GM10847 (cell line): Measurements from ENCODE around the gene C19orf44.

ENCODE experiments used
- POLR2A ChIP-seq: IDR thresholded peaks from 2 replicates; pipeline ENCODE4 v1.6.1; 2011; ENCODE audit not compliant: insufficient read length; ENCODE audit errors: extremely low read depth

Gene C19orf44

DNA sequence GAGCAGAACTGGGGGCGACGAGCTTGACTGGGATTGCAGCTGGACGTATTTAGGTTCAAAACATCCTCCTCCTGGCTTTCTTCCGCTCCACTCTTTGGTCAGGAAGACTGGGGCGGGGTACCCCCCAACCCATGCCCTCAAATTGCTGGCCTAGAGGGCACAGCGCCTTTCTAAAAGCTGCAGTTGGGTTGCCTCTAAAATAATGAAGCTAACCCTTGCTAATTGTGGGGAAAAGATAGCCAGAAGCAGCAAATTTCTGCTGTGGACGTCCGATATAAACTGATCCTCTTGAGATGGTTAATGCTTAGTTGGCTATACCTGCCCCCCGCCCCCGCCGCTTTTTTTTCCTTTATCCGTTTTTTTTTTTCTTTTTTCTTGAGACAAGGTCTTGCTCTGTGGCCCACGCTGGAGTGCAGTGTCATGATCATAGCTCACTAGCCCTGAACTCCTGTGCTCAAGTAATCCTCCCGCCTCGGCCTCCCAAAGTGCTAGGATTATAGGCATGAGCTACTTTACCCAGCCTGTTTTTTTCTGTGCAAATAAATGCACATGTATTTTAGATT lies 46.8 kb downstream of the C19orf44 start:
- TF ChIP-seq POLR2A = no peak

DNA sequence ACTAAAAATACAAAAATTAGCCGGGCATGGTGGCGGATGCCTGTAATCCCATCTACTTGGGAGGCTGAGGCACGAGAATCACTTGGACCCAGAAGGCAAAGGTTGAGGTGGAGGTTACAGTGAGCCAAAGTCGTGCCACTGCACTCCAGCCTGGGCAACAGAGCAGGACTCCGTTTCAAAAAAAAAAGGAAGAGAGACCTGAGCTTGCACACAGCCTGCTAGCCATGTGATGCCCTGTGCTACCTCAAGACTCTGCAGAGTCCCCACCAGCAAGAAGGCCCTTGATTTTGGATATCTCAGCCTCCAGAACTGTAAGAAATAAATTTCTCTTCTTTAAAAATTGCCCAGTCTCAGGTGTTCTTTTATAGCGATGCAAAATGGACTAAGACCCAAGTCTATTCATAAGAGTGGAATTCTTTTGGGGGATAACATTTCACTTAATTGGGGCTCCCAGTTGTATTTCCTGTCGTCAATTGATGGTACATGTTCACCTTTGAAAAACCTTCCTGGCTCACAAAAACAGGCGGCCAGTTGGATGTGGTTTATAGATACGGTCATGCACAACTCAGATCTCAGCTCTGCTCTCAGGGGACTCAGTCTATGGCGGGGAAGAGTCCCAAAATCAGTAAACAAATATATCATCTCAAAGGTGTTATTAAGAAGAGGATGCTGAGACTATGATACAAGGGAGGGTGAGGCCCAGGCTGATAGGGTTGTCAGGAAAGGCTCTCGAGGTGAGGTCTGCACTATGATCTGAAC lies 48.5 kb downstream of the C19orf44 start:
- TF ChIP-seq POLR2A = no peak

DNA sequence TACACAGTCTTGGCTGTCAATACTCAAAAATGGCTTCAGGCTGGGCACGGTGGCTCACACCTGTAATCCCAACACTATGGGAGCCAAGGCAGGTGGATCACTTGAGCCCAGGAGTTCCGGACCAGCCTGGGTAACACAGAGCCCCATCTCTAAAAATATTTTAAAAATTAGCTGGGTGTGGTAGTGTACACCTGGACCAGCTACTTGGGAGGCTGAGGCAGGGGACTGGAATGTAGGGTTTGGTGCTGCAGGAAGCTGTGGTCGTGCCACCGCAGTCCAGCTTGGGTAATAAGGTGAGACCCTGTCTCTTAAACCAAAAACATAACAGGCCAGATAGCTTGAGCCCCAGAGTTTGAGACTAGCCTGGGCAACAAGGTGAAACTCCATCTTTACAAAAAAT lies 52.8 kb downstream of the C19orf44 start:
- TF ChIP-seq POLR2A = no peak

DNA sequence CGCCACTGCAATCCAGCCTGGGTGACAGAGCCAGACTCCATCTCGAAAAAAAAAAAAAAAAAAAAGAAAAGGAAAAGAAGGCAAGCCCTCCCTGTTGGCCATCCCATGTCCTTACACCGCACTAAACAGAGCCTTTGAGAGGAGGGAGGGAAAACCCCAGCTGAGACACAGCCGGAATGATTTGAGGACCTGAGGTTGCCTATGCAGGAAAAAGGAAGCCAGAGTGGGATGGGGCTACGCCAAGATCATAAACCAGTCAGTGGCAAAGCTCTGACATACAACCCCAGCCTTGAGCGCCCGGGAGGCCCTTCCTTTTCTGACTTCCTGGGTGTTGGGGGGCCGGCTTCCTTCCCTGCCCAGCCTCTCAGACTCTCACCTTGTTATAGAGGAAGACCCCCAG lies 58.6 kb downstream of the C19orf44 start:
- no peak for TF ChIP-seq POLR2A

DNA sequence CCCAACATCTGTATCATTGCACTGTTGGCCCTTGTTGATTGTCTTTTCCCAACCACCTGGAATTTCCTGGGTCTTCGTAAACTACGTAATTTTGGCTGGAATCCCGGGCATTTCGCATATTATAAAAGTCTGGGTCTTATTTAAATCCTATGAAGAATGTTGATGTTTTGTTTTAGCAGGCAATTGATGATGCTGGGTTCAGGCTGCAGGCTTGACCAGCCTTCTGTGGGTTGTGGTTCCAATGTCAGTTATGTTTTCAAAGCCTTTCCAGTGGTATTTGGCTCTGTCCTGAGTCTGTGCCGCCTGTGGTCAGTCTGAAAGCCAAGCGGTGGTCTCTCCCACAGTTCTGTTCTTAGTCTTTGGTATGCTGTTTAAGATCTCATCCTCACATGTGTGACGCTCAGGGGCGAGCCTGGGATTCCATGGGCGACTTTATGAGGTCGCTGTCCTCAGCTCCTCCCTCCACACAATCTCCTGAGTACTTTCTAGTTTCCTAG lies 63.6 kb downstream of the C19orf44 start:
- TF ChIP-seq POLR2A = no peak

DNA sequence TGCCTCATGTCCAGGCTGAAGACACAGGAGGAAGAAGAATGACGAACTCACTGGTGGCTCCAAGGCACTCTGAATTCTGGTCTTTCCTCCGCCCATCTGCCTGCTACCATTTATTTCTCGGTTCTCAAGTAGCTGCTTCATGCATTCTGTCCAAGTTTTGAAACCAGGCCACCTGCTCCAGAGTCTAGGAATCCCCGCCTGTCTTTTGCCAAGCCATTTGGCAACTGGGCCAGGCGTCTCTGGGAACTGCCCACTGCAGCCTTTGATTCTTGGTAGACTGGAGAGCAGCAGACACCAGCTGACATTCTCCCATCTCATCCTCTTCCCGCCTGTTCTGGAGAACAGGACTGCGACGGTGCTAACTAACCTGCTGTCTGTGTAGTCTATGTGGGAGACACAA lies 65.2 kb downstream of the C19orf44 start:
- no peak for TF ChIP-seq POLR2A

DNA sequence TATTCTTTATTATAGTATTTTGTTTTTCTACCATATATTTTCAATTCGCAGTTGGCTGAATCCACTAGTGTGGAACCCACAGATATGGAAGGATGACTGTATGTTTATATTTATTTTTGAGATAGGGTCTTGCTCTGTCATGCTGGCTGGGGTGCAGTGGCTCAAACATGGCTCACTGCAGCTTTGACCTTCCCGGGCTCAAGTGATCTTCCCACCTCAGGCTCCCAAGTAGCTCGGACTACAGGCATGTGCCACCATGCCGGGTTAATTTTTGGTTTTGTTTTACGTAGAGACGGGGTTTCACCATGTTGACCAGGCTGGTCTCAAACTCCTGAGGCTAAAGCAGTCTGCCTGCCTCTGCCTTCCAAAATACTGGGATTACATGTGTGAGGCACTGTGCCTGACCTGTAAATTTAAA lies 66.4 kb downstream of the C19orf44 start:
- TF ChIP-seq POLR2A = no peak

DNA sequence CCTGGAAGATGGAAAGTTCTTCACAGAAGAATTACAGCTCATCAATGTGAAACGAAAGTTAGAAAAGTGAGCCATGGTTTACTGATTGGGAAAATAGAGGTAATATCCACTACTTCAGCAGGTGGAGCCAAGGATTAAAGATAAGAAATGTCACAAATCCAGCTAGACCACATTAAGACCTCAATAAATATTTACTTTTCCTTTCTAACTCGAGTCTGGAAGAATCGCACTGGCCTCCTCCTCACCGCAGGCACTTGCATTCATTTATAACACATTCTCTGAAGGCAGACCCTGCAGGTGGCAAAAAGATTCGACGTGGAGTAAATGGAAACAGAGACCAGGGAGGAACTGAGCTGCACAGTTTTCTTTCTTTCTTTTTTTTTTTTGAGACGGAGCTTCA lies 68.6 kb downstream of the C19orf44 start:
- TF ChIP-seq POLR2A = no peak

DNA sequence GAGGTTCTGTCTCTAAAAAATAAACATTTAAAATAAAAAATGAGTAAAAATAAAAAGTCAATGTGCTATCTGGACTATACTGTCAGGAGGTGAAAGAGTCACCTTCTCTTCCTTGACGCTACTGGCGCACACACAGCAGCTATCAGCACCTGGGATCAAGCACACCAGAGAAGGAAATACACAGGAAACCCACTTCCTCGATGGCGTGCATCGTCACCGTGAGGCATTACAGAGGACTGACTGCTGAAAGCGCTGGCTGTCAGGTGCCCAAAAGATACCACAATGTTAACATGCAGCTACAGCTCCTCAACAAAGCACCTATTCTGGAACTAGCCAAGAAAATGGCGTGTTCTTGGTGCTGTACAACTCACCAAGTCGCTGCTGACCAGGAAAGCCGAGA lies 70.0 kb downstream of the C19orf44 start:
- no peak for TF ChIP-seq POLR2A

DNA sequence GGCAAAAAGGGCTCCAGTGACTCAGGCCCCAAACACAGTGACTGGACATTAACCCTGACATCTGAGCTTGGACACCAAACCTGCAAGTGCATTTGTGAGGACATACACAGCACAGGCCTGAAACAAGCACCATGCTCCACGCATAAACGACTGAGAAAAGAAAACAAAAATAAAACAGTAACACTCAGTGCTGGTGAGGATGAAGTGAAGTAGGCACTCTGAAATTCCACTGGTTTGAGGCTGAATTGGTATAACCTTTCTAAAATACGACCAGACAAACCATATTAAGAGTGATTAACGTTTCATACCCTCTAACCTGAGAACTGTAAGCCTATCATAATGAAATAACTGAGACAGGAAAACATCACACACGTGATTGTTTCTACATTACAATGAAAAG lies 70.5 kb downstream of the C19orf44 start:
- TF ChIP-seq POLR2A = no peak

DNA sequence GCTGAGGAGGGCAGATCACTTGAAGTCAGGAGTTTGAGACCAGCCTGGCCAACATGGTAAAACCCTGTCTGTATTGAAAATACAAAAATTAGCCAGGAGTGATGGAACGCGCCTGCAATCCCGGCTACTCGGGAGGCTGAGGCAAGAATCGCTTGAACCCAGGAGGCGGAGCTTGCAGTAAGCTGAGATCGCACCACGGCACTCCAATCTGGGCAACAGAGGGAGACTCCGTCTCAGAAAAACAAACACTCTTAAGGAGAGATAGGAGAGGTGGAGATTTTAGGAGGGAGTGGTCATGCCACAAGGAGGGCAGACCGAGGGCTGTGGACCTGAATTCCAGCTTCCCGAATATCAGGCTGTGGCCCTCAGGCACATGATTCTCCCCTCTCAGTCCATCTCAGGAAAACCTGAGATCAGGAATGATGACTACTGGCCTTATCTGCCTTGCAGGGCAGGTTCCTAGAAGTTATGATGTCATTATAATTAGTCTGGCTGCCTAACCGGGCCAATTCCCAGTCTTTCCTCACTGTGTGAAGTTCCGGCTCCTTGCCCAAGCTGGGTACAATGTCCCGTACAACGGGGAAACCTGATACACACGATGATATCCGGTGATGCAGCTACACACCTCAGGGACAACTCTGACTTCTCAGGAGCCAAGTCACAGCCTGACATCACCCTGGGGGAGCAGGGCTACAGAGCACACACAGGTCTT lies 73.6 kb downstream of the C19orf44 start:
- no peak for TF ChIP-seq POLR2A
